GM10266 (cell line): ENCODE measurements around the gene RALGDS.
"Not testable (repeated sequence)": the region's sequence is repeated elsewhere in the genome, so short reads cannot be mapped to it uniquely, and the experiment has no call there.

ENCODE experiments used
- DNase-seq: peaks from one replicate; pipeline ENCODE4 v3.0.0; 2012; ENCODE audit errors: extremely low spot score
- CTCF ChIP-seq: IDR thresholded peaks from 2 replicates; pipeline ENCODE4 v1.5.1; 2012; ENCODE audit warnings: mild to moderate bottlenecking, low read depth; ENCODE audit not compliant: control insufficient read depth, insufficient read depth; ENCODE audit errors: missing control alignments

The RALGDS gene

GRCh38 chr9:133071484-133072150, 49.4 kb downstream of the RALGDS start:
- no peak for TF ChIP-seq CTCF
- no peak for DNase-seq

GRCh38 chr9:133070985-133071384, 50.1 kb downstream of the RALGDS start:
- DNase-seq: not testable (repeated sequence)

- DNase-seq: not testable (repeated sequence)
Observed at GRCh38 chr9:133070500-133070961, 50.5 kb downstream of the RALGDS start.

- DNase-seq: not testable (repeated sequence)
Observed at GRCh38 chr9:133068431-133068830, 52.6 kb downstream of the RALGDS start.

GRCh38 chr9:133067813-133068212, 53.2 kb downstream of the RALGDS start:
- TF ChIP-seq CTCF: no peak
- no peak for DNase-seq

- TF ChIP-seq CTCF: no peak
- no peak for DNase-seq
Observed at GRCh38 chr9:133067006-133067405, 54.0 kb downstream of the RALGDS start.

- TF ChIP-seq CTCF: no peak
- no peak for DNase-seq
Observed at GRCh38 chr9:133066181-133066983, 54.7 kb downstream of the RALGDS start.

- DNase-seq: no peak
- no peak for TF ChIP-seq CTCF
Observed at GRCh38 chr9:133065070-133065388, 56.0 kb downstream of the RALGDS start.
